ENCODE data around the gene TMEM266.

- TF ChIP-seq, protein P1, sequence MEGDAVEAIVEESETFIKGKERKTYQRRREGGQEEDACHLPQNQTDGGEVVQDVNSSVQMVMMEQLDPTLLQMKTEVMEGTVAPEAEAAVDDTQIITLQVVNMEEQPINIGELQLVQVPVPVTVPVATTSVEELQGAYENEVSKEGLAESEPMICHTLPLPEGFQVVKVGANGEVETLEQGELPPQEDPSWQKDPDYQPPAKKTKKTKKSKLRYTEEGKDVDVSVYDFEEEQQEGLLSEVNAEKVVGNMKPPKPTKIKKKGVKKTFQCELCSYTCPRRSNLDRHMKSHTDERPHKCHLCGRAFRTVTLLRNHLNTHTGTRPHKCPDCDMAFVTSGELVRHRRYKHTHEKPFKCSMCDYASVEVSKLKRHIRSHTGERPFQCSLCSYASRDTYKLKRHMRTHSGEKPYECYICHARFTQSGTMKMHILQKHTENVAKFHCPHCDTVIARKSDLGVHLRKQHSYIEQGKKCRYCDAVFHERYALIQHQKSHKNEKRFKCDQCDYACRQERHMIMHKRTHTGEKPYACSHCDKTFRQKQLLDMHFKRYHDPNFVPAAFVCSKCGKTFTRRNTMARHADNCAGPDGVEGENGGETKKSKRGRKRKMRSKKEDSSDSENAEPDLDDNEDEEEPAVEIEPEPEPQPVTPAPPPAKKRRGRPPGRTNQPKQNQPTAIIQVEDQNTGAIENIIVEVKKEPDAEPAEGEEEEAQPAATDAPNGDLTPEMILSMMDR (IDR thresholded peaks at IDR 0.05 in 8 of 11, conservative IDR thresholded peaks at IDR 0.05 in 3 of 11): no peak
- TF ChIP-seq POLR2A (IDR thresholded peaks at IDR 0.05): no peak
These were observed 117.8 kb downstream of the TMEM266 start for GRCh38 chr15:76177491-76178040.

All from spleen (tissue), 7 donors.